GM12878 (cell line): ENCODE results near the gene LBR. TPM values are rescaled to one million over a fixed set of nuclear protein-coding genes. Genes with fewer than 3 reads are reported as not detected.

Source experiments
- EED ChIP-seq: sonication (generic); IDR thresholded peaks from 2 replicates; pipeline ENCODE4 v1.6.1; 2016; ENCODE audit warnings: antibody characterized with exemption, low read depth
- EZH2 ChIP-seq: IDR thresholded peaks from 2 replicates; pipeline ENCODE4 v1.6.1; 2012; ENCODE audit warnings: low read depth, mild to moderate bottlenecking, control low read depth, inconsistent platforms, low read length, borderline replicate concordance; ENCODE audit not compliant: control insufficient read depth
- IRF4 ChIP-seq: IDR thresholded peaks from 2 replicates; pipeline ENCODE4 v1.6.1; 2011; ENCODE audit warnings: low read depth, low read length
- KLF5 ChIP-seq: fragments of 450-650 bp; IDR thresholded peaks from 2 replicates; pipeline ENCODE4 v1.6.1; 2014; ENCODE audit warnings: mild to moderate bottlenecking; ENCODE audit not compliant: partially characterized antibody
- LARP7 ChIP-seq: fragments of 450-650 bp; IDR thresholded peaks from 2 replicates; pipeline ENCODE4 v1.6.1; 2017; ENCODE audit warnings: mild to moderate bottlenecking
- NFYA ChIP-seq: IDR thresholded peaks from 2 replicates; pipeline ENCODE4 v1.6.1; 2011; ENCODE audit warnings: low read depth, mild to moderate bottlenecking, low read length, improper control_type of control experiment, borderline replicate concordance
- PAX5 ChIP-seq: IDR thresholded peaks from 2 replicates; pipeline ENCODE4 v1.6.1; 2011; ENCODE audit warnings: low read depth, low read length, borderline replicate concordance
- SMC3 ChIP-seq: IDR thresholded peaks from 2 replicates; pipeline ENCODE4 v1.6.1; 2011; ENCODE audit warnings: low read length, improper control_type of control experiment, borderline replicate concordance
- SP1 ChIP-seq: IDR thresholded peaks from one replicate; pipeline ENCODE4 v1.6.1; 2011; ENCODE audit warnings: low read depth, low read length
- STAT1 ChIP-seq: fragments of 450-650 bp; conservative IDR thresholded peaks from 2 replicates; pipeline ENCODE4 v1.6.1; 2014; ENCODE audit warnings: antibody characterized with exemption, mild to moderate bottlenecking
- TBL1XR1 ChIP-seq: IDR thresholded peaks from 2 replicates; pipeline ENCODE4 v1.6.1; 2012; ENCODE audit warnings: low read depth, low read length, improper control_type of control experiment
- polyA plus RNA-seq, 11 experiments: library from polyadenylated mRNA; depleted of rRNA in 4 of 11; unstranded in 6 of 11; stranded (reverse) in 5 of 11; fragments of >200 nt; fragmentation: Nextera tagmentation in 4 of 11; fragmentation: Illumina TruSeq in 1 of 11; extraction: Ambion mirVana in 4 of 11; extraction: Trizol in 1 of 11; gene quantifications; 1 replicate in 1 of 11; 2 replicates in 10 of 11; pipeline versions ENCODE4 v1.2.1 to v1.2.3, GENCODE V29; 2011 to 2016; ENCODE audit warnings: inconsistent platforms in 2 of 11, missing spikeins in 2 of 11, low read depth in 1 of 11
- total RNA-seq, 4 experiments: library from RNA; depleted of rRNA in 3 of 4; stranded (reverse); fragments of >200 nt in 3 of 4; fragmentation: Illumina TruSeq in 1 of 4; extraction: Trizol in 1 of 4; gene quantifications; 2 replicates each; pipeline versions ENCODE4 v1.2.1 to v1.2.3, GENCODE V29; 2013 to 2021
- TF ChIP-seq, protein P1 (sequence below), 3 experiments: IDR thresholded peaks in 2 of 3; conservative IDR thresholded peaks in 1 of 3; 2 replicates each; pipeline ENCODE4 v1.5.1; 2011; ENCODE audit warnings: low read depth in 3 of 3, low read length in 3 of 3, mild to moderate bottlenecking in 3 of 3, control low read depth in 2 of 3, moderate library complexity in 2 of 3, inconsistent platforms in 1 of 3, mixed read lengths in 1 of 3; ENCODE audit not compliant: control insufficient read depth in 2 of 3, insufficient read depth in 1 of 3; ENCODE audit errors: extremely low read depth in 1 of 3
- TF ChIP-seq, protein P2 (sequence below): IDR thresholded peaks from 2 replicates; pipeline ENCODE4 v1.6.1; 2011; ENCODE audit warnings: low read depth, mild to moderate bottlenecking, low read length, moderate library complexity, borderline replicate concordance; ENCODE audit errors: extremely low read depth
- TF ChIP-seq, protein P3 (sequence below): fragments of 450-650 bp; IDR thresholded peaks from 2 replicates; pipeline ENCODE4 v1.6.1; 2014; ENCODE audit warnings: mild to moderate bottlenecking

LBR gene
- total and polyA plus RNA-seq, 10 of the 15 experiments (the other 5 are each of a cell fraction or from before 2014, with no cell fraction given), result 81.8 to 178 (median 114) TPM

DNA sequence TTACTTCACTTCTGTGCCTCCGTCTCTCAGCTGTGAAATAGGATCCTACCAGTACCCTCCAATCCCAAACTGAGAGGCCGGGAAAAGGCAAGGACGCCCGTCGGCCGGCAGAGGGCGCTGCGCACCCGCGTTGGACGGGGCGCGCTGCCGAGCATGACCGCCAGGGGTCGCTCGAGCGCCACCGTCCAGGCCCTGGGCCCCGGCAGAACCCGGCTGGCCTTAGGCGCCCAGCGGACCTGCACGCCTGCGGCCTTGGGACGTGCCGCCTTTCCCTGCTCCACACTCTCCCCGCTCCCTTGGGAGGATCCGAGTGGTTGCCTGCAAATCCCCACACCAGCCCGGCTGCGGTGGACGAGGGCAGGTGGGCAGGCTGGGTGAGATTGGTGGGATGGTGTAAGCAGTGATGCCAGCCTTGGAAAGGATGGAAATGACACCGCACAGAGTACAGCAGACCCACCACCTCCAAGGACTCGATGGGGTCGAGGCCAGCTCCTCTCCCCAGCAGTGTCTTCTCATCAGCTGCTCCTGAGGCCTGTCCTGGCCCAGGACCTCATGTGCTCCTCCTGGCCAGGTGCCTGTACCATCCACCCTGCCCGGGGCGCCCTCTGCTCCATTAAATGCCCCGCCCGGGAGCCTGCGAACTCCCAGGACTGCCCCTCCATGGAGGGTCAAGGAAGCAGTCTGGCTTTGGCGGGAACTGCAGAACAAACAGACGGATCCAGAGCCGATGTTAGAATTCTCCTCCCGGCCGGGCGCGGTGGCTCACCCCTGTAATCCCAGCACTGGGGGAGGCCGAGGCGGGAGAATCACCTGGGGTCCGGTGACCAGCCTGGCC lies 47.4 kb upstream of the LBR start (continued):
- peak; percentile 55; the same call in 1 of the 2 replicates for TF ChIP-seq TBL1XR1
- peak; percentile 72 for TF ChIP-seq SP1
- no peak for TF ChIP-seq NFYA
- TF ChIP-seq LARP7, result peak; percentile 68; the same call in 1 of the 2 replicates
- TF ChIP-seq, protein P1, sequence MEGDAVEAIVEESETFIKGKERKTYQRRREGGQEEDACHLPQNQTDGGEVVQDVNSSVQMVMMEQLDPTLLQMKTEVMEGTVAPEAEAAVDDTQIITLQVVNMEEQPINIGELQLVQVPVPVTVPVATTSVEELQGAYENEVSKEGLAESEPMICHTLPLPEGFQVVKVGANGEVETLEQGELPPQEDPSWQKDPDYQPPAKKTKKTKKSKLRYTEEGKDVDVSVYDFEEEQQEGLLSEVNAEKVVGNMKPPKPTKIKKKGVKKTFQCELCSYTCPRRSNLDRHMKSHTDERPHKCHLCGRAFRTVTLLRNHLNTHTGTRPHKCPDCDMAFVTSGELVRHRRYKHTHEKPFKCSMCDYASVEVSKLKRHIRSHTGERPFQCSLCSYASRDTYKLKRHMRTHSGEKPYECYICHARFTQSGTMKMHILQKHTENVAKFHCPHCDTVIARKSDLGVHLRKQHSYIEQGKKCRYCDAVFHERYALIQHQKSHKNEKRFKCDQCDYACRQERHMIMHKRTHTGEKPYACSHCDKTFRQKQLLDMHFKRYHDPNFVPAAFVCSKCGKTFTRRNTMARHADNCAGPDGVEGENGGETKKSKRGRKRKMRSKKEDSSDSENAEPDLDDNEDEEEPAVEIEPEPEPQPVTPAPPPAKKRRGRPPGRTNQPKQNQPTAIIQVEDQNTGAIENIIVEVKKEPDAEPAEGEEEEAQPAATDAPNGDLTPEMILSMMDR (IDR thresholded peaks at IDR 0.05 in 2 of 3, conservative IDR thresholded peaks at IDR 0.05 in 1 of 3; ENCODE audit: control insufficient read depth in 2 of 3, extremely low read depth in 1 of 3, insufficient read depth in 1 of 3, low read depth in 3 of 3, low read length in 3 of 3), result peak; percentile 99 to 100 (median 100); a peak in 5 of 6 replicates
- TF ChIP-seq SMC3, result peak; percentile 100
- TF ChIP-seq STAT1, result no peak
- 0 out of 2 replicates have a peak, but pooled peaks have one; percentile 28 for TF ChIP-seq IRF4
- no peak for TF ChIP-seq EED
- no peak for TF ChIP-seq EZH2
- TF ChIP-seq KLF5, result peak; percentile 33
- TF ChIP-seq, protein P2, sequence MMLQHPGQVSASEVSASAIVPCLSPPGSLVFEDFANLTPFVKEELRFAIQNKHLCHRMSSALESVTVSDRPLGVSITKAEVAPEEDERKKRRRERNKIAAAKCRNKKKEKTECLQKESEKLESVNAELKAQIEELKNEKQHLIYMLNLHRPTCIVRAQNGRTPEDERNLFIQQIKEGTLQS, result peak; percentile 57; the same call in 1 of the 2 replicates
- peak; percentile 34; the same call in 1 of the 2 replicates for TF ChIP-seq PAX5
- TF ChIP-seq, protein P3, sequence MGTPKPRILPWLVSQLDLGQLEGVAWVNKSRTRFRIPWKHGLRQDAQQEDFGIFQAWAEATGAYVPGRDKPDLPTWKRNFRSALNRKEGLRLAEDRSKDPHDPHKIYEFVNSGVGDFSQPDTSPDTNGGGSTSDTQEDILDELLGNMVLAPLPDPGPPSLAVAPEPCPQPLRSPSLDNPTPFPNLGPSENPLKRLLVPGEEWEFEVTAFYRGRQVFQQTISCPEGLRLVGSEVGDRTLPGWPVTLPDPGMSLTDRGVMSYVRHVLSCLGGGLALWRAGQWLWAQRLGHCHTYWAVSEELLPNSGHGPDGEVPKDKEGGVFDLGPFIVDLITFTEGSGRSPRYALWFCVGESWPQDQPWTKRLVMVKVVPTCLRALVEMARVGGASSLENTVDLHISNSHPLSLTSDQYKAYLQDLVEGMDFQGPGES, result no peak
